Fibroblast of villous mesenchyme (primary cell): ENCODE results near the gene IMPG2. TPM values are rescaled to one million over a fixed set of nuclear protein-coding genes. Genes with fewer than 3 reads are reported as not detected.

Source experiments
- DNase-seq: peaks from one replicate; pipeline ENCODE4 v3.0.0-alpha.2; 2010; ENCODE audit warnings: low read depth
- H3K4me3 ChIP-seq: 2 replicates; pipeline ENCODE4 v1.5.1; 2011; ENCODE audit warnings: low read depth, mild to moderate bottlenecking, low read length
- total RNA-seq: library from RNA; depleted of rRNA; stranded (reverse); fragments of >200 nt; gene quantifications from 2 replicates; pipeline ENCODE4 v1.2.3, GENCODE V29; 2012
- TF ChIP-seq, protein P1 (sequence below): IDR thresholded peaks from 2 replicates; pipeline ENCODE4 v1.5.1; 2012; ENCODE audit warnings: low read depth, mild to moderate bottlenecking, low read length; ENCODE audit not compliant: insufficient read depth

IMPG2 gene
- total RNA-seq, 1 donor, result 0.43 TPM

DNA sequence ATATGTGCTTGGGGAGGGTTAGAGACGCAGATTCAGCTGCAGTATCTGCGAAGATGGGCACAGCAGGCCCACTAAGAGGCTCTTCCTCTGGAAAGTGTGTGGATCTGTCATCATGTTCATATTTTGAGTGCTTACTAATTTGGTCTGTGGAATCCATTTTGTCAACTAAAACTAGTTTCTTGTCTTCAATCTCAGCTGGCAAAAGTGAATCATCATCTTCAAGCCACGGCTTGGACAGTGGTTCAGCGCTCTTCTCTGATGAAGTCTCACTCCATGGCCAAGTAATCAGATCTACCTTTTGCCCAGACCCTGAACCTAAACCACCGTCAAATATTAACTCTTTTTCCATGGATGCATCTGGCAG lies 76.2 kb downstream of the IMPG2 start:
- TF ChIP-seq, protein P1, sequence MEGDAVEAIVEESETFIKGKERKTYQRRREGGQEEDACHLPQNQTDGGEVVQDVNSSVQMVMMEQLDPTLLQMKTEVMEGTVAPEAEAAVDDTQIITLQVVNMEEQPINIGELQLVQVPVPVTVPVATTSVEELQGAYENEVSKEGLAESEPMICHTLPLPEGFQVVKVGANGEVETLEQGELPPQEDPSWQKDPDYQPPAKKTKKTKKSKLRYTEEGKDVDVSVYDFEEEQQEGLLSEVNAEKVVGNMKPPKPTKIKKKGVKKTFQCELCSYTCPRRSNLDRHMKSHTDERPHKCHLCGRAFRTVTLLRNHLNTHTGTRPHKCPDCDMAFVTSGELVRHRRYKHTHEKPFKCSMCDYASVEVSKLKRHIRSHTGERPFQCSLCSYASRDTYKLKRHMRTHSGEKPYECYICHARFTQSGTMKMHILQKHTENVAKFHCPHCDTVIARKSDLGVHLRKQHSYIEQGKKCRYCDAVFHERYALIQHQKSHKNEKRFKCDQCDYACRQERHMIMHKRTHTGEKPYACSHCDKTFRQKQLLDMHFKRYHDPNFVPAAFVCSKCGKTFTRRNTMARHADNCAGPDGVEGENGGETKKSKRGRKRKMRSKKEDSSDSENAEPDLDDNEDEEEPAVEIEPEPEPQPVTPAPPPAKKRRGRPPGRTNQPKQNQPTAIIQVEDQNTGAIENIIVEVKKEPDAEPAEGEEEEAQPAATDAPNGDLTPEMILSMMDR, result no peak
- DNase-seq, result no peak
- H3K4me3 ChIP-seq, result no peak overlapping the region

DNA sequence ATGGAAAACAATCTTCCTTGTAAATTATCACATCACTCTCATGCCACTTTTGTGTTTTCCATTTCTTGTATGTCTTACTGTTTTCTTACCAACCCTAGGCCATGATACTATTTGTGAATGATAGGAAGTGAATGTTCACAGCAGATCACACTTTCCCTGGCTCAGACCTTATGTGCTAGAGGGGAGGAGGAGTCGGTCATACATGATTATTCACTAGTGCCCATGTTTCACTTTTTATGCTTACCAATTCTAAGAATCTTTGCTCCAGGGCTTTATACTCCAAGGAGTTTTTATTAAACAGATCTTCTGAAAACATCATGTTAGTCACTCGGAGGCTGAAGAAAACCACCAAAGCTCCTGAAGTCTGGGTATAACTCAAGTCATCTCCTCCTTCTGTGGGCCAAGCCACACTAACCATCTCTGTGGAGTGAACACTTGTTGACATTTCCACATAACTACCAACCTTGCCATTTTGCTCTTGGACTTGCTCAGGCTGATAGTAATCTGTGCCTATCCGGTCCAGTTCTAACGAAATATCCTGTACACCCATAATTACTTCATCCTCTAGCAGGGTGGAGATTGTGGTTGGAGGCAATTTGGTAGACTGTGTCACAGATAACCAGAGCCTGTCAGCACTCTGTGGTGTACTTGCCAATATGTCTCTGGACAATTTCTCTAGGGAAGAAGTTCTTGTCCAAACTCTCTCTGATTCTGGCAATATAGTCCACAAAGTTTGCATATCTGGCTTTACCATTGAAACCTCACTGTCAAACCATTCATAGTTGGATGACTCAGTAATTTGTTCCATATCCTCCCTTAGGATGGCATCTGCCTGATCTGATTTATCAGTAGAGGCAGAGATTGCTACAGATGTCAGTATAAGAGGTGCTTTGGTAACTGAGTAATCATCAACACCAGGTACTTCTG lies 76.8 kb downstream of the IMPG2 start:
- TF ChIP-seq, protein P1, result no peak
- no peak overlapping the region for H3K4me3 ChIP-seq
- no peak for DNase-seq

DNA sequence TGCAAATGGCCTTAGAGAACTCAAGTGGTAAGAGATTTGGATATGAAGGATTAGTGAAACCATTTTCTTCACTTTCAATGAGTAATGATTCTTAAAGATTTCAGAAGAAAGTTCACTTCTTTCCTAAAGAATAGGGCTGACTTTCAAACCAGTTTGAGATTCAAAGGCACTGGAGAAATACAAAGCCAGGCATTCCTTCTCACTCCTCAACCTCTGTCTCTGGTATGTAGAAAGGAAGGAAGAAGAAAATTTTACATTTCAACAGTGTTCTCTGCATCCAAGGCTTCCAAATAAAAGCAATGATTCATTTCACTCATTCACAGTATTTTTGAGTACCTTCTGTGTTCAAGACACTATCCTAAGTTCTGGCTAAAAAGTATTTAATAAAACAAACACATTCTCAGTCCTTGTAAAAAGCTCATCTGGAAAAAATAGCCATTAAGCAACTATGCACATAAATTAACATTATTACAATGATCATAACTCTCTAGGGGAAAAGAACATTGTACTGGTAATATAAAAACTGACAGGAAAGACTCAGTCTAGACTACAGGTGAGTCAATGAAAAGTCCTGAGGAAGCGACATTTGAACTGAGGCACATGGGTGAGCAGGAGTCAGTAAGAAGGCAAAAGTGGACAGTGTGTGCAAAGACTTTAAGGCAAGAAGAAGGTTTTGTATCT lies 79.5 kb downstream of the IMPG2 start:
- DNase-seq, result no peak
- TF ChIP-seq, protein P1, result no peak
- H3K4me3 ChIP-seq, result no peak overlapping the region

DNA sequence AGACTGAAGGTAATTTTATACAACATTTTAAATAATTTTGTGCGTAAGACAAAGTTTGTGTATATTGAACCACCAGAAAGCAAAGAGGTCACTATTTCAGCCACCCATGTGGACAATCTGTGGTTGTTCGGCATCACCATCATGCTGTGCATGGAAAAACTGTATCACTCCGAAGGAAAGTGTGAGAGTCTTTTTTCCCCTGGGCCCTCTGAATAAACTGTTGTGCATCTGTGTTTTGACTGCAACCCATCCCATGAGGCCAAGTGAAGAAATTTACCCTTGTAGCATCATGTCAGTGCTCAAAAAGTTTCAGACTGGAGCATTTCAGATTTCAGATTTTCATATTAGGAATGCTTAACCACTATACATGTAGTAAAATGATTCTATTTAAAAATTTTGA lies 85.3 kb downstream of the IMPG2 start:
- TF ChIP-seq, protein P1, result no peak
- H3K4me3 ChIP-seq, result no peak overlapping the region
- no peak for DNase-seq

DNA sequence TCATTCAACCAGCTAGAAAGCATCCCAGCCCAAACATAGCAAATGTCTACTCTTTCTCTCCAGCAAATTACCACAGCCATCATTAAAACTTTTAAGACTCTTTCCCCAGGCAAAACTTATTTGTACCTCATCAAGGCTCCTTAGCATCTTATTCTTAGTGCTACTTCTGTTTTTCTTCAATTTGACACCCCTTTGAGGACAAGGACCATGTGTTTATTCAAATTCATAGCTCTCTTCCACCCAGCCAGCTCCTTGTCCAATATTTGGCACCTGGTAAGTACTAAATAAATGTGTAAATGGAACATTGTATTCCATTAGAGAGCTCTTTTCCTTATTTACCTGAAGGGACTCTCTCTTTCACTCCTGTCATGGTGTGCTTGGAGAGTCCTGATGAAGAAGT lies 89.8 kb downstream of the IMPG2 start:
- H3K4me3 ChIP-seq, result no peak overlapping the region
- no peak for DNase-seq
- TF ChIP-seq, protein P1, result no peak

DNA sequence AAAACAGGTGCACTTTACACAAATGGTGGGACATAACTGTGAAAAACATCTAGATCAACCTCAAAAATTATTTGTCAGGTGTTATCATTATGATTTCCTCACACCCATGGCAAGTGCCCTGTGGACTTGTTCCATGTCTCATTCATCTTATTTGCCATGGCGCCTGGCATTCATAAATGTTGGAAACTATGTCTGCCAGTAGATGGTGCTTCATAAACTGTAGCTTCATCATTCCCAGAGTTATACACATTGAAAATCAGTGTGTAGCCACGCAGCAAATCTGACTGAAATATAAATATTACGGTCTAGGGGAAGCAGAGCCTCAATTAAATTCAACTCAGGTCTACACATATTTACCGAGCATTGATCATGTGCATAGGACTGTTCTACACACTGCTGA lies 90.7 kb downstream of the IMPG2 start:
- no peak for DNase-seq
- no peak overlapping the region for H3K4me3 ChIP-seq
- TF ChIP-seq, protein P1, result peak; percentile 19
